ENCODE data around the gene PAF1.
"Not testable (repeated sequence)": the region's sequence is repeated elsewhere in the genome, so short reads cannot be mapped to it uniquely, and the experiment has no call there.

Gene PAF1

GRCh38 chr19:39381910-39382611 is 8.8 kb downstream of the PAF1 start:
- DNase-seq (ENCODE audit: low spot score) = no peak

GRCh38 chr19:39380521-39381502 is 10.1 kb downstream of the PAF1 start:
- DNase-seq (ENCODE audit: low spot score) = no peak

GRCh38 chr19:39379865-39380396 is 11.0 kb downstream of the PAF1 start:
- DNase-seq (ENCODE audit: low spot score) = no peak

- DNase-seq (ENCODE audit: low spot score) = not testable (repeated sequence)
Measured at GRCh38 chr19:39379366-39379765, 11.5 kb downstream of the PAF1 start.

- no peak for DNase-seq (ENCODE audit: low spot score)
Measured at GRCh38 chr19:39377373-39378362, 13.2 kb downstream of the PAF1 start.

- no peak for DNase-seq (ENCODE audit: low spot score)
Measured at GRCh38 chr19:39375929-39376328, 15.0 kb downstream of the PAF1 start.

- no peak for DNase-seq (ENCODE audit: low spot score)
Measured at GRCh38 chr19:39372941-39373340, 18.0 kb downstream of the PAF1 start.

- DNase-seq (ENCODE audit: low spot score) = no peak
Measured at GRCh38 chr19:39372047-39372802, 18.7 kb downstream of the PAF1 start.

- DNase-seq (ENCODE audit: low spot score) = no peak
Measured at GRCh38 chr19:39370735-39371134, 20.2 kb downstream of the PAF1 start.

- DNase-seq (ENCODE audit: low spot score) = no peak
Measured at GRCh38 chr19:39369200-39369599, 21.7 kb downstream of the PAF1 start.

- no peak for DNase-seq (ENCODE audit: low spot score)
Measured at GRCh38 chr19:39365531-39365930, 25.4 kb downstream of the PAF1 start.

- DNase-seq (ENCODE audit: low spot score) = no peak
Measured at GRCh38 chr19:39363901-39364457, 26.9 kb downstream of the PAF1 start.

- DNase-seq (ENCODE audit: low spot score) = no peak
Measured at GRCh38 chr19:39362682-39363657, 27.9 kb downstream of the PAF1 start.

GRCh38 chr19:39360599-39360998 is 30.3 kb downstream of the PAF1 start:
- DNase-seq (ENCODE audit: low spot score) = no peak

GRCh38 chr19:39359026-39359425 is 31.9 kb downstream of the PAF1 start:
- no peak for DNase-seq (ENCODE audit: low spot score)

- DNase-seq (ENCODE audit: low spot score) = no peak
Measured at GRCh38 chr19:39356647-39357046, 34.3 kb downstream of the PAF1 start.

GRCh38 chr19:39356073-39356472 is 34.8 kb downstream of the PAF1 start:
- DNase-seq (ENCODE audit: low spot score) = no peak

GRCh38 chr19:39355253-39355652 is 35.7 kb downstream of the PAF1 start:
- no peak for DNase-seq (ENCODE audit: low spot score)

Data from CD4-positive, alpha-beta T cell treated with Interleukin-15 for 4 hours (primary cell).